A549 (cell line): ENCODE data around the gene HLA-G. TPM values are rescaled to one million over a fixed set of nuclear protein-coding genes. Genes with fewer than 3 reads are reported as not detected.
A peak's percentile ranks its signal among the peaks of the same experiment; 100 is the strongest.

Experiments
- ATAC-seq, 2 experiments: fragments of 200-7000 bp in 1 of 2; fragments of >200 bp in 1 of 2; cut with Nextera tagmentation in 1 of 2; cut with Tn5 transposase in 1 of 2; 3 replicates each; pipeline versions ENCODE4 v1.8.0 to v1.9.1; 2018 to 2020; ENCODE audit warnings: mild to moderate bottlenecking in 1 of 2, moderate library complexity in 1 of 2
- CTCF ChIA-PET: fragments of 300-600 bp; sonication (Branson Sonifier 250); formaldehyde crosslinking; extraction: SDS; loops from one replicate; lab custom pipeline; 2021; ENCODE audit warnings: antibody characterized with exemption, inconsistent platforms; lab: Yijun Ruan, JAX
- POLR2A ChIA-PET: fragments of 350-600 bp; formaldehyde crosslinking; extraction: SDS; loops from one replicate; lab custom pipeline; 2021; ENCODE audit warnings: antibody characterized with exemption, inconsistent platforms; lab: Yijun Ruan, JAX
- DNase-seq, 2 experiments: peaks; one replicate each; pipeline versions ENCODE4 v3.0.0 to v3.0.0-alpha.2; 2011 to 2016; ENCODE audit warnings: low read depth in 1 of 2, low spot score in 1 of 2
- FAIRE-seq: peaks from 2 replicates; lab custom pipeline; 2011; peaks lifted over from hg19 to GRCh38; lab: Jason Lieb, UNC
- H3K27ac ChIP-seq, 2 experiments: fragments of >200 bp; sonication (Bioruptor Twin); formaldehyde crosslinking; 3 replicates each; pipeline ENCODE4 v1.5.1; 2016 to 2017
- H3K4me1 ChIP-seq: fragments of >200 bp; sonication (Bioruptor Twin); formaldehyde crosslinking; 3 replicates; pipeline ENCODE4 v1.6.1; 2016
- H3K4me2 ChIP-seq: fragments of >200 bp; sonication (Bioruptor Twin); formaldehyde crosslinking; 3 replicates; pipeline ENCODE4 v1.6.1; 2016
- H3K4me3 ChIP-seq: fragments of >200 bp; sonication (Bioruptor Twin); formaldehyde crosslinking; 3 replicates; pipeline ENCODE4 v1.5.1; 2016
- H3K9me3 ChIP-seq: fragments of >200 bp; sonication (Bioruptor Twin); formaldehyde crosslinking; 3 replicates; pipeline ENCODE4 v1.6.1; 2016
- EHMT2 ChIP-seq: fragments of 200-600 bp; sonication (generic); IDR thresholded peaks from 2 replicates; pipeline ENCODE4 v1.6.1; 2016; ENCODE audit warnings: antibody characterized with exemption, low read depth, mild to moderate bottlenecking, moderate library complexity
- FOSB ChIP-seq: fragments of 250-450 bp; sonication (Bioruptor Pico); IDR thresholded peaks from 2 replicates; pipeline ENCODE4 v1.5.0; 2020; ENCODE audit warnings: mild to moderate bottlenecking, moderate library complexity
- HOXB13 ChIP-seq: fragments of 250-450 bp; sonication (Bioruptor Pico); IDR thresholded peaks from 2 replicates; pipeline ENCODE4 v1.5.0; 2020; ENCODE audit warnings: low read depth, mild to moderate bottlenecking, moderate library complexity
- KDM5A ChIP-seq: fragments of 200-600 bp; sonication (generic); IDR thresholded peaks from 2 replicates; pipeline ENCODE4 v1.6.1; 2016; ENCODE audit warnings: antibody characterized with exemption, mild to moderate bottlenecking
- MYC ChIP-seq: IDR thresholded peaks from 2 replicates; pipeline ENCODE4 v1.6.1; 2012; ENCODE audit warnings: mild to moderate bottlenecking, inconsistent platforms, low read length, improper control_type of control experiment, borderline replicate concordance
- NPAS2 ChIP-seq: fragments of 250-450 bp; sonication (Bioruptor Pico); IDR thresholded peaks from 2 replicates; pipeline ENCODE4 v1.8.0; 2022; ENCODE audit warnings: mild to moderate bottlenecking, moderate library complexity, borderline replicate concordance
- RCOR1 ChIP-seq: fragments of 150-350 bp; IDR thresholded peaks from 2 replicates; pipeline ENCODE4 v1.6.1; 2014; ENCODE audit warnings: antibody characterized with exemption, low read length, low read depth
- RFX5 ChIP-seq: fragments of 450-650 bp; IDR thresholded peaks from 2 replicates; pipeline ENCODE4 v1.7.1; 2014; ENCODE audit warnings: antibody characterized with exemption, mild to moderate bottlenecking, moderate library complexity
- SREBF2 ChIP-seq: fragments of 450-650 bp; IDR thresholded peaks from 2 replicates; pipeline ENCODE4 v1.6.1; 2014; ENCODE audit warnings: mild to moderate bottlenecking, moderate library complexity
- TFCP2L1 ChIP-seq: fragments of 250-450 bp; sonication (Bioruptor Pico); IDR thresholded peaks from 2 replicates; pipeline ENCODE4 v1.5.0; 2021; ENCODE audit warnings: mild to moderate bottlenecking
- ZC3H11A ChIP-seq: fragments of 450-650 bp; IDR thresholded peaks from 2 replicates; pipeline ENCODE4 v1.6.1; 2014; ENCODE audit warnings: antibody characterized with exemption, mild to moderate bottlenecking
- ZFP36 ChIP-seq: fragments of 450-650 bp; IDR thresholded peaks from 2 replicates; pipeline ENCODE4 v1.6.1; 2014; ENCODE audit warnings: borderline replicate concordance; ENCODE audit not compliant: partially characterized antibody
- ZSCAN20 ChIP-seq: fragments of 250-450 bp; sonication (Bioruptor Pico); IDR thresholded peaks from 2 replicates; pipeline ENCODE4 v1.8.0; 2022; ENCODE audit warnings: mild to moderate bottlenecking, moderate library complexity
- WGBS: methylation state at CpG from one replicate; pipeline ENCODE4 v1.1.6; 2017; ENCODE audit errors: missing lambda C conversion rate; 5-methylcytosine and 5-hydroxymethylcytosine counted together
- polyA plus RNA-seq, 4 experiments: library from polyadenylated mRNA; depleted of rRNA in 3 of 4; stranded (reverse); fragments of >200 nt; fragmentation: RNase III in 1 of 4; extraction: RNeasy Plus Mini Kit Qiagen cat#74134 plus additional on column Dnase treatment in 1 of 4; gene quantifications; 2 replicates in 3 of 4; 3 replicates in 1 of 4; pipeline ENCODE4 v1.2.3, GENCODE V29; 2011 to 2017
- TF ChIP-seq, protein P1 (sequence below): IDR thresholded peaks from 2 replicates; pipeline ENCODE4 v1.6.1; 2012
- TF ChIP-seq, protein P2 (sequence below): fragments of >200 bp; sonication (Bioruptor Twin); formaldehyde crosslinking; IDR thresholded peaks from 2 replicates; pipeline ENCODE4 v1.6.1; 2016
- TF ChIP-seq, protein P3 (sequence below): IDR thresholded peaks from 2 replicates; pipeline ENCODE4 v1.6.1; 2012
- TF ChIP-seq, protein P4 (sequence below): fragments of 450-650 bp; IDR thresholded peaks from 2 replicates; pipeline ENCODE4 v1.6.1; 2014; ENCODE audit warnings: antibody characterized with exemption
- TF ChIP-seq, protein P5 (sequence below): fragments of 250-450 bp; sonication (Bioruptor Pico); IDR thresholded peaks from 2 replicates; pipeline ENCODE4 v1.5.0; 2021; ENCODE audit warnings: mild to moderate bottlenecking, moderate library complexity, borderline replicate concordance
- TF ChIP-seq, protein P6 (sequence below): fragments of 200-600 bp; sonication (generic); IDR thresholded peaks from 2 replicates; pipeline ENCODE4 v1.6.1; 2016; ENCODE audit warnings: antibody characterized with exemption, mild to moderate bottlenecking, moderate library complexity

Gene HLA-G
- polyA plus RNA-seq, 2 of the 4 experiments (the other 2 are of a cell fraction) = 0.06 TPM; not detected in 1

DNA sequence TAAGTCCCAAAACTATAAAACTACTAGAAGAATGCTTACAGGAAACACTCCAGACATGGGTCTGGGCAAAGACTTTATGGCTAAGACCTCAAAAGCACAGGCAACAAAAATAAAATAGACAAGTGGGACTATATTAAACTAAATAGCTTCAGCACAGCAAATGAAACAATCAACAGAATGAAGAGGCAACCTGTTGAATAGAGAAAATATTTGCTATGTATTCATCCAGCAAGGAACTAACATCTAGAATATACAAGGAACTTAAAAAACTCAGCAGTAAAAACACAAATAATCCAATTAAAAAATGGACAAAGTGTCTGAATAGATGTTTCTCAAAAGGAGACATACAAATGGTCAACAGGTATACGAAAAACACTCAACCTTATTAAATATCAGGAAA, 30.4 kb downstream of the HLA-G start:
- Histone ChIP-seq H3K27ac (no peak overlapping the region), H3K4me2 (no peak overlapping the region), H3K4me3 (no peak overlapping the region), H3K9me3 (no peaks in the 10 kb centered on the region), H3K4me1 (no peaks in the 10 kb centered on the region)
- ATAC-seq (no peak), FAIRE-seq (no peak), DNase-seq (no peak)
- TF ChIP-seq, protein P1, sequence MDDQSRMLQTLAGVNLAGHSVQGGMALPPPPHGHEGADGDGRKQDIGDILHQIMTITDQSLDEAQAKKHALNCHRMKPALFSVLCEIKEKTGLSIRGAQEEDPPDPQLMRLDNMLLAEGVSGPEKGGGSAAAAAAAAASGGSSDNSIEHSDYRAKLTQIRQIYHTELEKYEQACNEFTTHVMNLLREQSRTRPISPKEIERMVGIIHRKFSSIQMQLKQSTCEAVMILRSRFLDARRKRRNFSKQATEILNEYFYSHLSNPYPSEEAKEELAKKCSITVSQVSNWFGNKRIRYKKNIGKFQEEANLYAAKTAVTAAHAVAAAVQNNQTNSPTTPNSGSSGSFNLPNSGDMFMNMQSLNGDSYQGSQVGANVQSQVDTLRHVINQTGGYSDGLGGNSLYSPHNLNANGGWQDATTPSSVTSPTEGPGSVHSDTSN = no peak
- TF ChIP-seq, protein P2, sequence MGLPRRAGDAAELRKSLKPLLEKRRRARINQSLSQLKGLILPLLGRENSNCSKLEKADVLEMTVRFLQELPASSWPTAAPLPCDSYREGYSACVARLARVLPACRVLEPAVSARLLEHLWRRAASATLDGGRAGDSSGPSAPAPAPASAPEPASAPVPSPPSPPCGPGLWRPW = no peak
- TF ChIP-seq MYC (no peak), KDM5A (no peak), NPAS2 (CRISPR knock-in tag) (no peak), ZC3H11A (no peak), HOXB13 (CRISPR knock-in tag) (no peak), EHMT2 (no peak), RCOR1 (no peak), FOSB (CRISPR knock-in tag) (no peak), RFX5 (no peak), ZSCAN20 (CRISPR knock-in tag) (no peak), ZFP36 (no peak), TFCP2L1 (CRISPR knock-in tag) (no peak)
- TF ChIP-seq, protein P3, sequence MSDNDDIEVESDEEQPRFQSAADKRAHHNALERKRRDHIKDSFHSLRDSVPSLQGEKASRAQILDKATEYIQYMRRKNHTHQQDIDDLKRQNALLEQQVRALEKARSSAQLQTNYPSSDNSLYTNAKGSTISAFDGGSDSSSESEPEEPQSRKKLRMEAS = no peak
- TF ChIP-seq, protein P4, sequence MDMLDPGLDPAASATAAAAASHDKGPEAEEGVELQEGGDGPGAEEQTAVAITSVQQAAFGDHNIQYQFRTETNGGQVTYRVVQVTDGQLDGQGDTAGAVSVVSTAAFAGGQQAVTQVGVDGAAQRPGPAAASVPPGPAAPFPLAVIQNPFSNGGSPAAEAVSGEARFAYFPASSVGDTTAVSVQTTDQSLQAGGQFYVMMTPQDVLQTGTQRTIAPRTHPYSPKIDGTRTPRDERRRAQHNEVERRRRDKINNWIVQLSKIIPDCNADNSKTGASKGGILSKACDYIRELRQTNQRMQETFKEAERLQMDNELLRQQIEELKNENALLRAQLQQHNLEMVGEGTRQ = no peak
- TF ChIP-seq, protein P5, sequence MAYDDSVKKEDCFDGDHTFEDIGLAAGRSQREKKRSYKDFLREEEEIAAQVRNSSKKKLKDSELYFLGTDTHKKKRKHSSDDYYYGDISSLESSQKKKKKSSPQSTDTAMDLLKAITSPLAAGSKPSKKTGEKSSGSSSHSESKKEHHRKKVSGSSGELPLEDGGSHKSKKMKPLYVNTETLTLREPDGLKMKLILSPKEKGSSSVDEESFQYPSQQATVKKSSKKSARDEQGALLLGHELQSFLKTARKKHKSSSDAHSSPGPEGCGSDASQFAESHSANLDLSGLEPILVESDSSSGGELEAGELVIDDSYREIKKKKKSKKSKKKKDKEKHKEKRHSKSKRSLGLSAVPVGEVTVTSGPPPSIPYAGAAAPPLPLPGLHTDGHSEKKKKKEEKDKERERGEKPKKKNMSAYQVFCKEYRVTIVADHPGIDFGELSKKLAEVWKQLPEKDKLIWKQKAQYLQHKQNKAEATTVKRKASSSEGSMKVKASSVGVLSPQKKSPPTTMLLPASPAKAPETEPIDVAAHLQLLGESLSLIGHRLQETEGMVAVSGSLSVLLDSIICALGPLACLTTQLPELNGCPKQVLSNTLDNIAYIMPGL (CRISPR knock-in tag) = no peak
- CTCF ChIA-PET = no interaction called here
- 3% methylated on average over 1 of the region's 1 CpG for WGBS
- POLR2A ChIA-PET = no interaction called here

DNA sequence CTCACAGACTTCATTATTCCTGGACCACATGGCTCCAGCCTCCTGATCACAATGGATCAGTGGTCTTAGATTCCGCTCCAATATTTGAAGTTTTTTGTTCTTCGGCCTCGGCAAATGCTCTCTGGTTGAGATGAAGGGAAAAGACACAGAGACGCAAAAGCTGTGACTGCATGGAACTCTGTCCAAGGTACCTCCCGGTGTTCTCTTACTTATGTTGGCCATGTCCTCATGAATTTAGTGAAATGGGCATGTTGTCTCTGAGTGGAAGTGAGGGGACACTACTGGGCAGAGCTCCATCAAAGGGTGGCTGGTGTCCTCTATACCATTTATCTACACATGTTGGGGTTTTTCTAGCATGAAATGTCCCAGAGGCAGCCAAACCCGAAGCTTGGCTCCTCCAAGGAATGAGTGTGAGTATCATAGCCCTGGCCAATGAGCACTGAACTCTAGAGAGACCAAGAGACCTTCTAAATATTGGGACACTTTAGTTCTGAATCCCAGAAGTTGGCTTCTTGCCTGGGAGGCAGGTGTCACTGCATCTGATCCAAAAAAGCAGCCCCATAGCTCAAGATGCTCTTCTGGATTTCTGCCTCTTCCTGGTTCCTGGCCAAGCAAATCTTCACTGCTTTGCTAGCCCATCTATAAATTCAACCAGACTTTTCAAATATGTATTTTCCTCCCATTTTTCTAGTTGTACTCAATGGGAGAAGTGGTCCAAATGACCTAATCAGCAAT, 34.1 kb downstream of the HLA-G start:
- 51% methylated on average over 6 of the region's 6 CpGs for WGBS
- ATAC-seq (no peak), FAIRE-seq (no peak), DNase-seq (no peak)
- POLR2A ChIA-PET = no interaction called here
- Histone ChIP-seq H3K27ac (no peak overlapping the region), H3K4me1 (no peaks in the 10 kb centered on the region), H3K4me2 (no peak overlapping the region), H3K9me3 (no peaks in the 10 kb centered on the region), H3K4me3 (no peak overlapping the region)
- CTCF ChIA-PET = interaction anchor here (1.0 to 5.0 kb wide), 3 partner anchors 13 to 308 kb away, joined by 3 to 26 read pairs (median 4); no protein-coding TSS in a partner anchor
- TF ChIP-seq SREBF2 = no peak
- TF ChIP-seq, protein P6, sequence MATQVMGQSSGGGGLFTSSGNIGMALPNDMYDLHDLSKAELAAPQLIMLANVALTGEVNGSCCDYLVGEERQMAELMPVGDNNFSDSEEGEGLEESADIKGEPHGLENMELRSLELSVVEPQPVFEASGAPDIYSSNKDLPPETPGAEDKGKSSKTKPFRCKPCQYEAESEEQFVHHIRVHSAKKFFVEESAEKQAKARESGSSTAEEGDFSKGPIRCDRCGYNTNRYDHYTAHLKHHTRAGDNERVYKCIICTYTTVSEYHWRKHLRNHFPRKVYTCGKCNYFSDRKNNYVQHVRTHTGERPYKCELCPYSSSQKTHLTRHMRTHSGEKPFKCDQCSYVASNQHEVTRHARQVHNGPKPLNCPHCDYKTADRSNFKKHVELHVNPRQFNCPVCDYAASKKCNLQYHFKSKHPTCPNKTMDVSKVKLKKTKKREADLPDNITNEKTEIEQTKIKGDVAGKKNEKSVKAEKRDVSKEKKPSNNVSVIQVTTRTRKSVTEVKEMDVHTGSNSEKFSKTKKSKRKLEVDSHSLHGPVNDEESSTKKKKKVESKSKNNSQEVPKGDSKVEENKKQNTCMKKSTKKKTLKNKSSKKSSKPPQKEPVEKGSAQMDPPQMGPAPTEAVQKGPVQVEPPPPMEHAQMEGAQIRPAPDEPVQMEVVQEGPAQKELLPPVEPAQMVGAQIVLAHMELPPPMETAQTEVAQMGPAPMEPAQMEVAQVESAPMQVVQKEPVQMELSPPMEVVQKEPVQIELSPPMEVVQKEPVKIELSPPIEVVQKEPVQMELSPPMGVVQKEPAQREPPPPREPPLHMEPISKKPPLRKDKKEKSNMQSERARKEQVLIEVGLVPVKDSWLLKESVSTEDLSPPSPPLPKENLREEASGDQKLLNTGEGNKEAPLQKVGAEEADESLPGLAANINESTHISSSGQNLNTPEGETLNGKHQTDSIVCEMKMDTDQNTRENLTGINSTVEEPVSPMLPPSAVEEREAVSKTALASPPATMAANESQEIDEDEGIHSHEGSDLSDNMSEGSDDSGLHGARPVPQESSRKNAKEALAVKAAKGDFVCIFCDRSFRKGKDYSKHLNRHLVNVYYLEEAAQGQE = peak; percentile 26; the same call in 1 of the 2 replicates
